ENCODE data around the gene CLPTM1.
"Not testable (repeated sequence)": the region's sequence is repeated elsewhere in the genome, so short reads cannot be mapped to it uniquely, and the experiment has no call there.

Gene CLPTM1, protein sequence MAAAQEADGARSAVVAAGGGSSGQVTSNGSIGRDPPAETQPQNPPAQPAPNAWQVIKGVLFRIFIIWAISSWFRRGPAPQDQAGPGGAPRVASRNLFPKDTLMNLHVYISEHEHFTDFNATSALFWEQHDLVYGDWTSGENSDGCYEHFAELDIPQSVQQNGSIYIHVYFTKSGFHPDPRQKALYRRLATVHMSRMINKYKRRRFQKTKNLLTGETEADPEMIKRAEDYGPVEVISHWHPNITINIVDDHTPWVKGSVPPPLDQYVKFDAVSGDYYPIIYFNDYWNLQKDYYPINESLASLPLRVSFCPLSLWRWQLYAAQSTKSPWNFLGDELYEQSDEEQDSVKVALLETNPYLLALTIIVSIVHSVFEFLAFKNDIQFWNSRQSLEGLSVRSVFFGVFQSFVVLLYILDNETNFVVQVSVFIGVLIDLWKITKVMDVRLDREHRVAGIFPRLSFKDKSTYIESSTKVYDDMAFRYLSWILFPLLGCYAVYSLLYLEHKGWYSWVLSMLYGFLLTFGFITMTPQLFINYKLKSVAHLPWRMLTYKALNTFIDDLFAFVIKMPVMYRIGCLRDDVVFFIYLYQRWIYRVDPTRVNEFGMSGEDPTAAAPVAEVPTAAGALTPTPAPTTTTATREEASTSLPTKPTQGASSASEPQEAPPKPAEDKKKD

DNA sequence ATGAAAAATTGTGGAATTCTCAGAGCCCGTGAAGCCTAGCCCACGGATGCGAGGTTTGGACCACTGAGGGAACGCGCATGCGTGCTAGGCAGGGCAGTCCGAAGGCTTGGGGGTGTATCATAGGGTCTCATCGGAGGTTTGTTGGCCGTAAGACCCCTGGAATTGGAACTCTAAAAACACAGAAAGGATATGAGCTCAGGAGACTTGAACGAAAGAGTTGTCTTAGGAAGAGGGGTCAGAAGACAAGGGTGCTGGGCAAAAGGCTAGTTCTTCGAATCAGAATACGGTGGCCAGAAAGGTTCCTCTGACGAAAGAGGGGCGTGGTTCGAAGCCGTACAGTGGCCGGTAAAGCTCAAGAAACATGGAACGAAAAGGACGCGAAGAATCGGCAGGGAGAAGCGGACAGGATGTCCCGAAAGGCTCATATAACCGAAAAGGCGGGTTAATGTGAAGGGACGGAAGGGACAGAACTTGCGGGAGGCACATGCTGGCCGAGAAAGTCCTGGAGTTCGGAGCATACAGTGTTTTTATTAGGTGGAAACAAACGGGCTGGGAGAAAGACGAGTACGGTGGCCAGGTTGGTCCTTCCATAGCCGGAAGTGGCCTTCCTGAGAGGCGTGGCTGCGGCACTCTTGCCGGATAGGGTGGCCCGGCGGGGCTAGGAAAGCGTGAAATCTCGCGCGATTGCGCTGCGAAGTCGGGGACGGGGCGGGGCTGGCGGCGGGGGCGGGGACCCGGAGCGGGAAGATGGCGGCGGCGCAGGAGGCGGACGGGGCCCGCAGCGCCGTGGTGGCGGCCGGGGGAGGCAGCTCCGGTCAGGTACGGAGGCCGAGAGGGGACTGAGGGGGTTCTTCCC, at the start of gene CLPTM1:
TSS of gene CLPTM1 (plus strand) at position 732 of the 856 bp plus-strand sequence. CDS start at position 748, 16 bp downstream.
- peak; percentile 93 for DNase-seq (ENCODE audit: low read depth)

DNA sequence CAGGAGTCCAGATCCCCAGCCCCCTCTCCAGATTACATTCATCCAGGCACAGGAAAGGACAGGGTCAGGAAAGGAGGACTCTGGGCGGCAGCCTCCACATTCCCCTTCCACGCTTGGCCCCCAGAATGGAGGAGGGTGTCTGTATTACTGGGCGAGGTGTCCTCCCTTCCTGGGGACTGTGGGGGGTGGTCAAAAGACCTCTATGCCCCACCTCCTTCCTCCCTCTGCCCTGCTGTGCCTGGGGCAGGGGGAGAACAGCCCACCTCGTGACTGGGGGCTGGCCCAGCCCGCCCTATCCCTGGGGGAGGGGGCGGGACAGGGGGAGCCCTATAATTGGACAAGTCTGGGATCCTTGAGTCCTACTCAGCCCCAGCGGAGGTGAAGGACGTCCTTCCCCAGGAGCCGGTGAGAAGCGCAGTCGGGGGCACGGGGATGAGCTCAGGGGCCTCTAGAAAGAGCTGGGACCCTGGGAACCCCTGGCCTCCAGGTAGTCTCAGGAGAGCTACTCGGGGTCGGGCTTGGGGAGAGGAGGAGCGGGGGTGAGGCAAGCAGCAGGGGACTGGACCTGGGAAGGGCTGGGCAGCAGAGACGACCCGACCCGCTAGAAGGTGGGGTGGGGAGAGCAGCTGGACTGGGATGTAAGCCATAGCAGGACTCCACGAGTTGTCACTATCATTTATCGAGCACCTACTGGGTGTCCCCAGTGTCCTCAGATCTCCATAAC, 49.6 kb upstream of the CLPTM1 start, which contains the start of gene APOE:
TSS of gene APOE (plus strand) at position 360 of the 724 bp plus-strand sequence. CDS start 829 bp downstream, outside the sequence.
- DNase-seq (ENCODE audit: low read depth): no peak

DNA sequence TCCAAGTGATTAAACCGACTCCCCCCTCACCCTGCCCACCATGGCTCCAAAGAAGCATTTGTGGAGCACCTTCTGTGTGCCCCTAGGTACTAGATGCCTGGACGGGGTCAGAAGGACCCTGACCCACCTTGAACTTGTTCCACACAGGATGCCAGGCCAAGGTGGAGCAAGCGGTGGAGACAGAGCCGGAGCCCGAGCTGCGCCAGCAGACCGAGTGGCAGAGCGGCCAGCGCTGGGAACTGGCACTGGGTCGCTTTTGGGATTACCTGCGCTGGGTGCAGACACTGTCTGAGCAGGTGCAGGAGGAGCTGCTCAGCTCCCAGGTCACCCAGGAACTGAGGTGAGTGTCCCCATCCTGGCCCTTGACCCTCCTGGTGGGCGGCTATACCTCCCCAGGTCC, 47.6 kb upstream of the CLPTM1 start:
- no peak for DNase-seq (ENCODE audit: low read depth)

GRCh38 chr19:44908074-44908835, 46.9 kb upstream of the CLPTM1 start:
- no peak for DNase-seq (ENCODE audit: low read depth)

DNA sequence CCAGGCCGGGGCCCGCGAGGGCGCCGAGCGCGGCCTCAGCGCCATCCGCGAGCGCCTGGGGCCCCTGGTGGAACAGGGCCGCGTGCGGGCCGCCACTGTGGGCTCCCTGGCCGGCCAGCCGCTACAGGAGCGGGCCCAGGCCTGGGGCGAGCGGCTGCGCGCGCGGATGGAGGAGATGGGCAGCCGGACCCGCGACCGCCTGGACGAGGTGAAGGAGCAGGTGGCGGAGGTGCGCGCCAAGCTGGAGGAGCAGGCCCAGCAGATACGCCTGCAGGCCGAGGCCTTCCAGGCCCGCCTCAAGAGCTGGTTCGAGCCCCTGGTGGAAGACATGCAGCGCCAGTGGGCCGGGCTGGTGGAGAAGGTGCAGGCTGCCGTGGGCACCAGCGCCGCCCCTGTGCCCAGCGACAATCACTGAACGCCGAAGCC, 46.3 kb upstream of the CLPTM1 start:
- no peak for DNase-seq (ENCODE audit: low read depth)

- no peak for DNase-seq (ENCODE audit: low read depth)
Measured at GRCh38 chr19:44909775-44910174, 45.4 kb upstream of the CLPTM1 start.

DNA sequence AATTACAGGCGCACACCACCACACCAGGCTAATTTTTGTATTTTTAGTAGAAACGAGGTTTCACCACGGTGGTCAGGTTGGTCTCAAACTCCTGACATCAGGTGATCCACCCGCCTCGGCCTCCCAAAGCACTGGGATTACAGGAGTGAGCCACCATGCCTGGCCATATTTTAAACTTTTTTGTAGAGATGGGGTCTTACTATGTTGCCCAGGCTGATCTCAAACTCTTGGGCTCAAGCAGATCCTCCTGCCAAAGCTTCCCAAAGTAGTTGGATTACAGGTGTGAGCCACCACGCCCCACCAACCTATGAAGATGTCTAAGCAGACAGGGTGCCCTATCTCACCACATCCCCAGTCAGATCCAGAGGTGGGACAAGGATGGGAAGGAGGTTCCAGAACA, 43.3 kb upstream of the CLPTM1 start:
- DNase-seq (ENCODE audit: low read depth): not testable (repeated sequence)

GRCh38 chr19:44912854-44913253, 42.3 kb upstream of the CLPTM1 start:
- DNase-seq (ENCODE audit: low read depth): no peak

GRCh38 chr19:44913512-44914432, 41.4 kb upstream of the CLPTM1 start:
- DNase-seq (ENCODE audit: low read depth): not testable (repeated sequence)

- DNase-seq (ENCODE audit: low read depth): peak; percentile 60
Measured at GRCh38 chr19:44914433-44915206, 40.6 kb upstream of the CLPTM1 start, which contains the start of gene APOC1. Gene APOC1, plus strand, starts transcription at chr19:44914608. Its CDS starts 284 bp downstream, at chr19:44914892.

DNA sequence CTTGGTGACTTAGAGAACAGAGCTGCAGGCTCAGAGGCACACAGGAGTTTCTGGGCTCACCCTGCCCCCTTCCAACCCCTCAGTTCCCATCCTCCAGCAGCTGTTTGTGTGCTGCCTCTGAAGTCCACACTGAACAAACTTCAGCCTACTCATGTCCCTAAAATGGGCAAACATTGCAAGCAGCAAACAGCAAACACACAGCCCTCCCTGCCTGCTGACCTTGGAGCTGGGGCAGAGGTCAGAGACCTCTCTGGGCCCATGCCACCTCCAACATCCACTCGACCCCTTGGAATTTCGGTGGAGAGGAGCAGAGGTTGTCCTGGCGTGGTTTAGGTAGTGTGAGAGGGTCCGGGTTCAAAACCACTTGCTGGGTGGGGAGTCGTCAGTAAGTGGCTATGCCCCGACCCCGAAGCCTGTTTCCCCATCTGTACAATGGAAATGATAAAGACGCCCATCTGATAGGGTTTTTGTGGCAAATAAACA, 30.9 kb upstream of the CLPTM1 start:
- DNase-seq (ENCODE audit: low read depth): no peak

- DNase-seq (ENCODE audit: low read depth): no peak
Measured at GRCh38 chr19:44925114-44925891, 29.9 kb upstream of the CLPTM1 start.

DNA sequence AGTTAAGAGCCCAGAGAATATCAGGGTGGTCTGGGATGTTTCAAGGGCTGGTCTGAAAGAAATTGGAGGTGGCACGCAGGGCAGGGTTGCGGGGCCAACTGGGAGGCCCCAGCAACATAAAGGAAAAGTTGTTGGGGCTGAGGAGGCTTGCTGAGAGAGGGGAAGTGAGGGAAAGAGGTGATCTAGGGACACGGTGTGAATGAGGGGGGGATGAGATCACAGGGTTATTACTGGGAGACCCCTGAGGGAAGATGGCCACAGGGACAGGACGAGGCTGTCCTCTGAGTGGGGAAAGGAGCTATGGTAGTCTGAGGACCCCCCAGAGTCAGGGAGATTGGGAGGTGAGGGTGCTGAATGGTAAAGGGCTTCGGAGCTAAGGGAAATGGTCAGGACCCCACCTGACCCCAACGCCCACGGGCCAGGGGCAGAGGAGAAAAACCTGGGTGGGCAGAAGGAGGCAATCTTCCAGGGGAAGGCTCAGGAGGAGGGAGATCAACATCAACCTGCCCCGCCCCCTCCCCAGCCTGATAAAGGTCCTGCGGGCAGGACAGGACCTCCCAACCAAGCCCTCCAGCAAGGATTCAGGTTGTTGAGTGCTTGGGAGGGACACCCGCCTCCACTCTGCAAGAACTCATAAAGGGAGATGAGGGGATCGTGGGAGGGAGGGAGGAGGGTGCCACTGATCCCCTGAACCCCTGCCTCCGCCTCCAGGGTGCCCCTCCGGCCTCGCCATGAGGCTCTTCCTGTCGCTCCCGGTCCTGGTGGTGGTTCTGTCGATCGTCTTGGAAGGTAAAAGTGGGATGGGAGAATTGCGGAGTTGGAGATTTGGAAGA, 28.7 kb upstream of the CLPTM1 start:
- not testable (repeated sequence) for DNase-seq (ENCODE audit: low read depth)

DNA sequence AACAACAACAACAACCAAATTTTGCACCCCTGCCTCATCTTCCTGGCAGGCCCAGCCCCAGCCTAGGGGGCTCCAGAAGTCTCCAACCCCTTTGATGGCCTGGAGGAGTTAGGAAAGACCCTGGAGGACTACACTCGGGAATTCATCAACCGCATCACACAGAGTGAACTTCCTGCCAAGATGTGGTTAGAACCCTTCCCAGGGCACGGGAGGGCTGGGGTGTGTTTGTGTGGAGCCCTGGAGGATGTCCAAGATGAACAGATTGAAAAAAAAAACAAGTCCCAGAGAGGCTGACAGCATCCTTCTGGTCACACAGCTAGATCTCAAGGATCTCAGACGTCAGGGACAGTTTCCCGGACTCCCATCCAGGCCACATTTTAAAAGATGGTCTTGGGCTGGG, 27.4 kb upstream of the CLPTM1 start:
- DNase-seq (ENCODE audit: low read depth): no peak

DNA sequence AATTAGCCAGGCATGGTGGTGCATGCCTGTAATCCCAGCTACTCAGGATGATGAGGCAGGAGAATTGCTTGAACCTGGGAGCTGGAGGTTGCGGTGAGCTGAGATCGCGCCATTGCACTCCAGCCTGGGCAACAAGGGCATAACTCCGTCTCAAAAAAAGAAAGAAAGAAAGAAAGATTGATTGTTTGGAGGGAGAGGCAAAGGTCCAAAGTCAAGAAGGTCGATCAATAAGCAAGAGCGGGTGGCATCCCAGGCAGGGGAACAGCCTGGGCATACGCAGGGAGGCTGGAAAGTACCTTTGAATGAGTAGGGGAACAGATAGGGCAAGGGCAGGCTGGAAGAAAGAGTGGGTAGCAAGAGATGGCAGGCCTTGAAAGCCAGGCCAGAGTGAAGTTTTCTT, 25.1 kb upstream of the CLPTM1 start:
- DNase-seq (ENCODE audit: low read depth): no peak

DNA sequence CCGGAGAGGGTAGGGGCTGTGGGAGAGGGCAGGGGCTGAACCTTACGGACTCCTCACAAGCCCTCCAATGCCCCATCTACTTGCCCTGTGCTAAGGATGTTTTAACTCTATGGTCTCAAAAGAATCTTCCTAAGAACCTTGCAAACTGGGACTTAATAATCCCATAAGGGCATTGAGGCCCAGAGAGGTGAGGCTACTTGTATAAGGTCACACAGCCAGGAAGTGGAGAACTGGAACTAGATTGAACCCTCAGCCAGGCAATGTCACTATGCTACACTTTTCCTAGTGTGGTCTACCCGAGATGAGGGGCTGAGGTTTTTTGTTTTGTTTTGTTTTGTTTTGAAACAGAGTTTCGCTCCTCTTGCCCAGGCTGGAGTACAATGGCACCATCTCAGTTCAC, 23.6 kb upstream of the CLPTM1 start:
- DNase-seq (ENCODE audit: low read depth): no peak

- DNase-seq (ENCODE audit: low read depth): no peak
Measured at GRCh38 chr19:44939668-44940067, 15.5 kb upstream of the CLPTM1 start.

Measured in stimulated activated CD8-positive, alpha-beta memory T cell treated with anti-CD3 and anti-CD28 coated beads, Interleukin-4, amount 100 ng/mL, for 24 hours (primary cell).